Stimulated activated CD4-positive, alpha-beta T cell treated with anti-CD3 and anti-CD28 coated beads, Interleukin-12 subunit alpha, Interleukin-12 subunit beta, amount 100 ng/mL, for 24 hours (primary cell): ENCODE results near the gene ENTREP3.

Source experiments
- DNase-seq, 2 experiments: peaks; one replicate each; pipeline ENCODE4 v3.0.0-alpha.2; 2020; ENCODE audit warnings: low read depth in 2 of 2

Gene ENTREP3

DNA sequence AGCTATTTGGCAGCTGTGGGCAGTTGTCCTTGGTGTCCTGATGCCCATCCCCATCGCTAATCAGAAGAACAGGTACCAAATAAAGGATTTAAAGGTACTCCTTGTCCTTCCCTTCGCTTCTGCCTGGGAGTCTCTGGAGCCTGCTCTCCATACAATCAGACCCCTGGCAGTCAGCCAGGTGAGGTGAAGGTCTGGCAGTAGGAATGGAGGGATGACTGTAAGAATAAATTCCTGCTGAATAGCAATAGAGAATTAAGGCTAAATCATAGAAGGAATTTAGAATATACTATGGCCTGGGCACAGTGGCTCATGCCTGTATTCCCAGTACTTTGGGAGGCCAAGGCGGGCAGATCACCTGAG is 56.8 kb downstream of the ENTREP3 start:
- no peak for DNase-seq

DNA sequence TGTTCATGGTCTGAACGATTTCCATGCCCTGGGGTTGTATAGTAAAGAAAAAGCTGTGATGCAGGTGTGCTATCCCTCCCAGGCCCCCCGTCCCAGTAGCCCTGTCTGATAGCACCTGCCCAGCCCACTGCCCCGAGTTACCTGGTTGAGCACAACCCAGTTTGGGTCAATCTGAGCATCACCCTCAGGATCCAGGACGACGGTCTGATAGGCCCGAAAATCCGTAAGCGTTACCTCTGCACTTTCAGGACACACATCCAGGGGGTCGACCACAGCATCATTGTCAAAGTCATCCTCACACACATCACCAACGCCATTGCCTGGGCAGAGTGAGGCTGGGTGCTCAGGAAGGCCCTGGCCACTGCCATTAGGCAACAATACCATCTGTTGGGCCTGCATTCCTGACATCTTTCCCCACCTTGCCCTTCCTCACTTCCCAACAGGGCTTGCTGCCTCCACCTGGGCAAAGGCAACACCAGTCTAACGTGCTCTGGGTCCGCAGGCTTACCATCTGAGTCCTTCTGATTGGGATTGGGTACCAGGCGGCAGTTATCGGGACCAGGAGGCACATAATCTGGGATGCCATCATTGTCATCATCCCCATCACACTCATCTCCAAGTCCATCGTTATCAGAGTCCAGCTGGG is 57.3 kb downstream of the ENTREP3 start:
- no peak for DNase-seq
